ENCODE results near the gene ELANE.
"Not testable (repeated sequence)": the region's sequence is repeated elsewhere in the genome, so short reads cannot be mapped to it uniquely, and the experiment has no call there.

Gene ELANE

GRCh38 chr19:814152-815078, 37.7 kb upstream of the ELANE start:
- no peak for DNase-seq (ENCODE audit: low read depth)

GRCh38 chr19:815079-815774, 36.9 kb upstream of the ELANE start:
- DNase-seq (ENCODE audit: low read depth): no peak

GRCh38 chr19:815775-816499, 36.2 kb upstream of the ELANE start:
- DNase-seq (ENCODE audit: low read depth): no peak

- DNase-seq (ENCODE audit: low read depth): no peak
Measured at GRCh38 chr19:816500-816857, 35.6 kb upstream of the ELANE start.

GRCh38 chr19:820212-820611, 31.9 kb upstream of the ELANE start:
- not testable (repeated sequence) for DNase-seq (ENCODE audit: low read depth)

- DNase-seq (ENCODE audit: low read depth): no peak
Measured at GRCh38 chr19:821231-821824, 30.8 kb upstream of the ELANE start.

GRCh38 chr19:821825-822503, 30.1 kb upstream of the ELANE start, which contains the start of gene PLPPR3:
Gene PLPPR3, minus strand, starts transcription at chr19:821955. Its CDS starts 396 bp downstream, at chr19:821559.
- no peak for DNase-seq (ENCODE audit: low read depth)

GRCh38 chr19:823565-824121, 28.5 kb upstream of the ELANE start:
- no peak for DNase-seq (ENCODE audit: low read depth)

GRCh38 chr19:824885-825284, 27.2 kb upstream of the ELANE start:
- no peak for DNase-seq (ENCODE audit: low read depth)

GRCh38 chr19:825897-826644, 26.0 kb upstream of the ELANE start:
- DNase-seq (ENCODE audit: low read depth): no peak

GRCh38 chr19:827314-827709, 24.8 kb upstream of the ELANE start:
- DNase-seq (ENCODE audit: low read depth): no peak

GRCh38 chr19:827710-828321, 24.3 kb upstream of the ELANE start, which contains the start of gene AZU1:
Gene AZU1, plus strand, starts transcription at chr19:827837. Its CDS starts 10 bp downstream, at chr19:827847.
- no peak for DNase-seq (ENCODE audit: low read depth)

GRCh38 chr19:829129-829758, 22.9 kb upstream of the ELANE start:
- DNase-seq (ENCODE audit: low read depth): no peak

GRCh38 chr19:831407-832369, 20.4 kb upstream of the ELANE start:
- no peak for DNase-seq (ENCODE audit: low read depth)

- no peak for DNase-seq (ENCODE audit: low read depth)
Measured at GRCh38 chr19:834216-834615, 17.9 kb upstream of the ELANE start.

GRCh38 chr19:835210-835810, 16.8 kb upstream of the ELANE start:
- no peak for DNase-seq (ENCODE audit: low read depth)

- DNase-seq (ENCODE audit: low read depth): no peak
Measured at GRCh38 chr19:840519-841206, 11.4 kb upstream of the ELANE start, which contains the start of gene PRTN3. Gene PRTN3, plus strand, starts transcription at chr19:840999. Its CDS starts 10 bp downstream, at chr19:841009.

Data from activated T-helper 1 cell treated with Interleukin-2 at 50 U/mL for 16 hours (primary cell).